ENCODE results near the gene GDE1. TPM values are rescaled to one million over a fixed set of nuclear protein-coding genes. Genes with fewer than 3 reads are reported as not detected.

Gene GDE1
- total RNA-seq, 1 experiment from 2014 or later = 67.2 TPM

DNA sequence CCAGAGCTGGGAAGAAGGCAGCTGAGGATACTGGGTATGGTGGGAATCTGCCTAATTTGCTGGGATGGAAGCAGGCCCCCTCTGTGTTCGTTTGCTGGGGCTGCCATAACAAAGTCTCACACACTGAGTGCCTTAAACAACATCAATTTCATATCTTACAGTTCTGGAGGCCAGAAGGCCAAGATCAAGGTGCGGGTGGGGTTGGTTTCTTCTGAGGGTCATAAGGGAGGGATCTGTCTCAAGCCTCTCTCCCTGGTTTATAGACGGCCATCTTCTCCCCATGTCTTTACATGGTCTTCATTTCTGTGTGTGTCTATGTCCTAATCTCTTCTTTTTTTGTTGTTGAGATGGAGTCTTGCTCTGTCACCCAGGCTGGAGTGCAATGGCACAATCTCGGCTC, 35.8 kb downstream of the GDE1 start:
- no peak for DNase-seq (ENCODE audit: low spot score)

DNA sequence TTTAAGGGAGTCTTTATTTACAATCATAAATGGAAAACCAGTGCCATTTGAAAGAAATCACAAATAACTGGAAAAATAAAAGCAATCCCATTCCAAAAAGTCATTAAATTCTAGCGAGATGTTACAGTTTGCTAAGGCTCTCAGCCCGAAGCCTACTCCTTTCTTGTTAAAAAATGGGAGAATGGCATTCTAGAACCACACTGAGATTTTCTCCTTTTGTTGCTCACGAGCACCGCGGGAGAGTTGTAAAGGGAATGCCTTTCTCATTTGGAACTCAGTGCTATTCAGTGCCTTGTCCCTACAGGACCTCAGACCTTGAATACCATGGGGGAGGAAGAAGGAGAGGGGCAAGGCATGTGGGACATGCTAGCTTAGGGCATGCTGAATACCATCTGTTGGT, 36.3 kb downstream of the GDE1 start:
- DNase-seq (ENCODE audit: low spot score) = no peak

GRCh38 chr16:19484096-19484495, 37.8 kb downstream of the GDE1 start:
- no peak for DNase-seq (ENCODE audit: low spot score)

GRCh38 chr16:19482291-19482690, 39.6 kb downstream of the GDE1 start:
- no peak for DNase-seq (ENCODE audit: low spot score)

DNA sequence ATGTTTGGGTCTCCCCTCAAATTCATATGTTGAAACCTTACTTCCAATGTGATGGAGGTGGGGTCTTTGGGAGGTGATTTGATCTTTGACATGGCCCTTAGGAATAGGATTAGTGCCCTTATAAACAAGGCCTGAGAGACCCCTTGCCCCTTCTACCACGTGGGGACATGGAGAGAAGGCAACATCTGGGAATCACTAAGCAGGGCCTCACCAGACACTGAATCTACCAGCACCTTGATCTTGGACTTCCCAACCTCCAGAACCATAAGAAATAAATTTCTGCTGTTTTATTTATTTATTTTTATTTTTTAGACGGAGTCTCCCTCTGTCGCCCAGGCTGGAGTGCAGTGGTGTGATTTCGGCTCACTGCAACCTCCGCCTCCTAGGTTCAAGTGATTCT, 40.1 kb downstream of the GDE1 start:
- no peak for DNase-seq (ENCODE audit: low spot score)

DNA sequence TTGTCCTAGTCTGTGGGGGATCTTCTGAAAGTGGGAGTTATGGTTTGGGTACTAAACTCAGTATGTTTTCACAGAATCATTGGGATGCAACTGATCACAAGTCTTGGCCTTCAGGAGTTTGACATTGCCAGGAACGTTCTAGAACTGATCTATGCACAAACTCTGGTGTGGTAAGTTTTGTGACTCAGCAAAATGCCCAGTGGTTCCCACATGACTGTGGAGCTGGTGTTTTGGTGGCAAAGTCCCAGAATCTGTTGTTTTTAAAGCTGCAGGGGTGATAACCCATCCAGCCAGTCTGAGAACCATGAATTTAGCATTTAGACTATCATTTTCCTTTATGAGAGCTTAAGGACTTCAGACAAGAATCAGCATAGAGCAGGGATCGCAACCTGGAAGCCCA, 40.6 kb downstream of the GDE1 start:
- DNase-seq (ENCODE audit: low spot score) = no peak

DNA sequence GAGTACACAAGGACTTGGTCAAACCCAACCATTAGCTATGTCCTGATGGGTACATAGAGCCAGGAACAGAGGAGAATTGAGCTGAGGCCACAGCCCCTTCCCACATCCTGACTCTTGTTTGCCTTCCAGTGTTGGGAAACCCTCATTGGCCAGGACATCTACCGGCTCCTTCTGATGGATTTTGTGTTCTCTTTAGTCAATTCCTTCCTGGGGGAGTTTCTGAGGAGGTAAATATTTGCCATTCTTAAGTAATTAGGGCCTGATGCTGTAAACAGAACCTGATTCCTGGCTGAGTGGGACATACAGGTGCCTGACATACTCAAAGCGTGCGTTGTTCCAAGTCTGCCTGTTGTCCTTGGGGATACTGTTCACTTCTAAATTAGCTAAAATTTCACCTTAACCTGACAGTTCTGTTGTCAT, 42.6 kb downstream of the GDE1 start:
- DNase-seq (ENCODE audit: low spot score) = no peak

DNA sequence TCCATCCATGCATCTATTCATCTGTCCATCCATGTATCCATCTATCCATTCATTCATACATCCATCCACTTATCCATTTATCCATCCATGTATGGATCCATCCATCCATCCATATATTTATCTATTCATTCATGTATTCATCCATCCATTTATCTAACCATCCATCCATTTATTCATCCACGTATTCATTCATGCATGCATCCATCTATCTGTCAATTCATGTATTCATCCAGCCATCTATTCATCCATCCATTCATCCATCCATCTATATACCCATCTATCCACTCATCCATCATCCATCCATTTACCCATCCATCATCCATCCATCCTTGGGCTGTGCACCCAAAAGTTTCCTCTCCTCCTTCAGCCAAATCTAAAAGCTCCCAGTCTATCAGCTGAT, 43.4 kb downstream of the GDE1 start:
- no peak for DNase-seq (ENCODE audit: low spot score)

DNA sequence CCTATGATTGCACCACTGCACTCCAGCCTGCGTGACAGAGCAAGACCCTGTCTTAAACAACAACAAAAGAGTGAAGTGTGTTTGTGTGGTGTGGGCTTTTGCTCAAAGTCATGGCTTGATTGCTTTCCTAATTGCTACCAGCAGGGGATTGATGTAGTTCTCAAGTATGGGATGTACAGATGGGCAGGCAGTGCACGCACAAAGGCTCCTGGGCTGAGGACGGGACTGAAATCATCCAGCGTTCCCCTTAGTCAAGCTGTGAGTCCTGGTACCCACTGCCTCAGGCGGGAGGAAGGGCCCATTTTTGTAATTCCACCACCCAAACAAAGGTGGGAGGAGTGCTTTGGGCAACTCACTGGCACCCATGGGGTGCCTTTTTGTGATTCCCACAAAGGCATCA, 47.3 kb downstream of the GDE1 start:
- DNase-seq (ENCODE audit: low spot score) = no peak

DNA sequence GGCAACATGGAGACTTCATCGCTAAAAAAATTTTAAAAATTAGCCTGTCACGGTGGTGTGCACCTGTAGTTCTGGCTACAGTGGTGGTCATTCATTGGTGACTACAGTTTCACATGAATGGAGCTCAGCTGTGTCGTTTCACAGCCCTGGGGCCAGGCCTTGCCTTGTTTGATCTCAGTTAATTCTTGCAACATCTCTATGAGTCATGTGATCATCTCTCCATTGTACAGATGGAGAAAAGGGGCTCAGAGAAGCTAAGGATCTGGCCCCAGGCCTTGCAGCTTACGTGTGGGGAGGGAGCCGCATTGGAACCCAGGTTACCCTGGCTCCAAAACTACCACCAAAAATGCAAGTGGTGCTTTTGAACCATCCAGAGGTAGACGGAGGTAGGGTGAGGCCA, 49.4 kb downstream of the GDE1 start:
- no peak for DNase-seq (ENCODE audit: low spot score)

DNA sequence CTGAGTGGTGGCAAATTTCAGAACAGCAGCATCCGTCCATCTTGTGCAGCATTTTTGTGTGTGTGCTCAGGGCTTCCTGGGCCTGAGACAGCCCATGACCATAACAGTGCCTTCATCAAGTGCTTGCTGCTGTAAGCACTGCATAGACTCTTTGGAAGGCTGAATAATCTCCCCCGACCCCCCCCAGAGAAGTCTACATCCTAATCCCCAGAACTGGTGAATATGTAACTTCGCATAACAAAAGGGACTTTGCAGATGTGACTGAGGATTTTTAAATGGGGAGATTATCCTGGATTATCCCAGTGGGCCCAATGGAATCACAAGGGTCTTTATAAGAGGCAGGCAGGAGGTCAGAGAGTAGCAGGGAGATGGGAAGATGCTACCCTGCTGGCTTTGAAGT, 53.6 kb downstream of the GDE1 start:
- no peak for DNase-seq (ENCODE audit: low spot score)

- no peak for DNase-seq (ENCODE audit: low spot score)
These were observed 58.2 kb downstream of the GDE1 start for GRCh38 chr16:19463468-19464315.

DNA sequence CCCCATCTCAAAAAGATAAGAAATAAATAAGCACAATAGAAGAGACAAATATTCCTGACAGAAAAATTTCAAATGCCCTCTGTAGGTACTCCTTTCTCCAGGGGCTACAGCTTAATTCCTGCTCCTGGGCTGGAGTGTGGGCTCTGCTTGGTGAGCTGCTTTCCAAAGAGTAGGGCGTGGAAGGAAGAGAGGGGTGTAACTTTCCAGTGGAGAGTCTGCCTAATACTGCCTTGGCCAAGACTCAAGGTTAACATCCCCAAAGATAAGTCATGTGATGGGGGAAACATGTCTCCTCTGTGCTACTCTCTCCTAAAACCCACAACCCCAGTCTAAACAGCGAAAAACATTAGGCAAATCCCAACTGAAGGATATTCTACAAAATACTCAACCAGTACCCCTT, 61.5 kb downstream of the GDE1 start:
- DNase-seq (ENCODE audit: low spot score) = no peak

DNA sequence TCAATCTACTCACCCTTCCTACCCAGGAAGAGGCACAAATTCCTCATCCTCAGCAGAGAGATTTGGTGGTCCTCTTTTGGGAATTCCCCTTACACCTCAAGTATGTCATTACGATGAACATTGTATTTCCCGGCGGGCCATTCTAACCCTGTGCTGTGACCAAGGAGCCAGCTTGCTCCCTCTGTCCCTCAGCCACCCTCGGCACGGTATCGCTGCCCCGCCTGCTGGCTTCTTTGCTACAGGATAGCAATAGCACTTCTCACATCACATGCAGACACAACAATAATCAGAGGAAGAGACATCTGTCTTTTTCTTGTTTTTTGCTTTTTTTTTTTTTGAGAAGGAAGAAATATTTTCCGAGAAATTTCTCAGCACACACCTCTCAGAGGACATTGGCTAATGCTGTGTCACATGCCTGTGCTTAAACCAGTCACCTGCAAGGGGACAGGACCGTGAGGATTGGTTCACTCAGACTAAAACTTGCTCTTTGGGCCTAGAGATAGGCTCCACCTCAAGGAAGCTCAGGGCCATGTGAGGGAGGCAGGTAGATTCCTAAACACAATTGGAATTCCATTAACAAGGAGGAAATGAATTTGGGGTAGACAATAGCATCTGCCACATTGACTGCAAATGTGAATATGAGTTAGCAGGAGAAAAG, 63.0 kb downstream of the GDE1 start:
- no peak for DNase-seq (ENCODE audit: low spot score)

Other genes starting within 250 kb of the GDE1 start
- not detected in 2 replicates for gene CLEC19A, start 236.4 kb downstream of the GDE1 start, total RNA-seq (2014; rRNA removed; shearing (Covaris generic))
- 24.2 and 24.9 TPM in 2 replicates for gene TMC5, start 104.2 kb downstream of the GDE1 start, total RNA-seq (2014; rRNA removed; shearing (Covaris generic))
- gene CCP110, start 1.8 kb upstream of the GDE1 start, total RNA-seq (2014; rRNA removed; shearing (Covaris generic)) = 3.4 and 4.8 TPM in 2 replicates
- 0.65 and 1.7 TPM in 2 replicates for gene VPS35L, start 33.6 kb upstream of the GDE1 start, total RNA-seq (2014; rRNA removed; shearing (Covaris generic))
- gene KNOP1, start 196.1 kb upstream of the GDE1 start, total RNA-seq (2014; rRNA removed; shearing (Covaris generic)) = 17.0 and 19.2 TPM in 2 replicates
- 4.3 and 5.7 TPM in 2 replicates for gene IQCK, start 196.2 kb upstream of the GDE1 start, total RNA-seq (2014; rRNA removed; shearing (Covaris generic))